GM03348 (cell line): ENCODE data around the gene APCDD1.

Source experiments
- DNase-seq: peaks from one replicate; pipeline ENCODE4 v3.0.0; 2012; ENCODE audit warnings: low spot score

APCDD1 gene

GRCh38 chr18:10453806-10454680 lies at the start of gene APCDD1:
Gene APCDD1 (plus strand): TSS chr18:10454635. CDS start chr18:10454982, 347 bp downstream.
- no peak for DNase-seq

- DNase-seq, result no peak
Measured at GRCh38 chr18:10405014-10405493, 49.4 kb upstream of the APCDD1 start.

- no peak for DNase-seq
Measured at GRCh38 chr18:10405816-10406663, 48.4 kb upstream of the APCDD1 start.

GRCh38 chr18:10408131-10408530 lies 46.3 kb upstream of the APCDD1 start:
- no peak for DNase-seq

- no peak for DNase-seq
Measured at GRCh38 chr18:10409041-10409440, 45.4 kb upstream of the APCDD1 start.

GRCh38 chr18:10410472-10411308 lies 43.7 kb upstream of the APCDD1 start:
- DNase-seq, result no peak

- no peak for DNase-seq
Measured at GRCh38 chr18:10412933-10413332, 41.5 kb upstream of the APCDD1 start.

- DNase-seq, result no peak
Measured at GRCh38 chr18:10413722-10414121, 40.7 kb upstream of the APCDD1 start.

- no peak for DNase-seq
Measured at GRCh38 chr18:10414293-10414842, 40.1 kb upstream of the APCDD1 start.

- no peak for DNase-seq
Measured at GRCh38 chr18:10416065-10416464, 38.4 kb upstream of the APCDD1 start.

- no peak for DNase-seq
Measured at GRCh38 chr18:10417191-10417590, 37.2 kb upstream of the APCDD1 start.

- DNase-seq, result no peak
Measured at GRCh38 chr18:10417664-10418063, 36.8 kb upstream of the APCDD1 start.

GRCh38 chr18:10418836-10419235 lies 35.6 kb upstream of the APCDD1 start:
- no peak for DNase-seq

- DNase-seq, result no peak
Measured at GRCh38 chr18:10419420-10420103, 34.9 kb upstream of the APCDD1 start.

- no peak for DNase-seq
Measured at GRCh38 chr18:10420561-10421352, 33.7 kb upstream of the APCDD1 start.

GRCh38 chr18:10421859-10422258 lies 32.6 kb upstream of the APCDD1 start:
- DNase-seq, result peak; percentile 40

GRCh38 chr18:10422731-10423130 lies 31.7 kb upstream of the APCDD1 start:
- no peak for DNase-seq

GRCh38 chr18:10424585-10425307 lies 29.7 kb upstream of the APCDD1 start:
- no peak for DNase-seq

- DNase-seq, result no peak
Measured at GRCh38 chr18:10430677-10431076, 23.8 kb upstream of the APCDD1 start.
